ENCODE results near the gene ACRBP. TPM values are rescaled to one million over a fixed set of nuclear protein-coding genes. Genes with fewer than 3 reads are reported as not detected.

ACRBP gene
- total RNA-seq, 1 experiment from 2014 or later, result 0.54 TPM

- Histone ChIP-seq H3K4me3 (ENCODE audit: low read depth in 2 of 2, low read length in 2 of 2) (no peak overlapping the region), H3K36me3 (ENCODE audit: control insufficient read depth, insufficient read depth, low read length) (peaks cover 4% of the 10 kb centered on the region; the same call in 1 of the 2 replicates), H3K27me3 (ENCODE audit: control insufficient read depth, insufficient read depth, low read length) (peaks cover 2% of the 10 kb centered on the region; the same call in 1 of the 2 replicates), H3K9me3 (ENCODE audit: control insufficient read depth, insufficient read depth, low read depth, low read length) (no peaks in the 10 kb centered on the region), H3K27ac (ENCODE audit: low read length) (no peak overlapping the region), H3K4me1 (ENCODE audit: control insufficient read depth, insufficient read depth, low read length) (peaks cover 3% of the 10 kb centered on the region; the same call in 1 of the 2 replicates)
- in situ Hi-C loops (cut with HindIII; ENCODE audit: low pct_unique_long_range_greater_than_20kb, low sequenced_read_pairs) (no loop called here), intact Hi-C loops (cut with micrococcal nuclease; ENCODE audit: unreplicated experiment) (no loop called here)
- ATAC-seq (no peak), DNase-seq (ENCODE audit: low read depth, low spot score) (no peak)
- BruUV-seq (replicated peaks), result no TSS peak
- ChIA-PET CTCF (no interaction called here), POLR2A (no interaction called here)
- TF ChIP-seq TCF7L2 (IDR thresholded peaks at IDR 0.05; ENCODE audit: low read depth, low read length) (no peak), CTCF (IDR thresholded peaks at IDR 0.05) (no peak), REST (IDR thresholded peaks at IDR 0.05; ENCODE audit: insufficient read depth in 1 of 2, low read depth in 2 of 2, low read length in 1 of 2) (no peak), SIN3A (IDR thresholded peaks at IDR 0.05; ENCODE audit: borderline replicate concordance, insufficient read depth, low read depth, low read length) (no peak), POLR2AphosphoS5 (IDR thresholded peaks at IDR 0.05; ENCODE audit: low read depth, low read length) (no peak)
Measured at GRCh38 chr12:6694701-6695100, 47.5 kb upstream of the ACRBP start.

- BruUV-seq (replicated peaks), result no TSS peak
- ATAC-seq (no peak), DNase-seq (ENCODE audit: low read depth, low spot score) (no peak)
- ChIA-PET POLR2A (no interaction called here), CTCF (no interaction called here)
- in situ Hi-C loops (cut with HindIII; ENCODE audit: low pct_unique_long_range_greater_than_20kb, low sequenced_read_pairs), result no loop called here
- Histone ChIP-seq H3K9me3 (ENCODE audit: control insufficient read depth, insufficient read depth, low read depth, low read length) (no peaks in the 10 kb centered on the region), H3K36me3 (ENCODE audit: control insufficient read depth, insufficient read depth, low read length) (peaks cover 4% of the 10 kb centered on the region; the same call in 1 of the 2 replicates), H3K27ac (ENCODE audit: low read length) (no peak overlapping the region), H3K4me1 (ENCODE audit: control insufficient read depth, insufficient read depth, low read length) (peaks cover 3% of the 10 kb centered on the region; the same call in 1 of the 2 replicates), H3K27me3 (ENCODE audit: control insufficient read depth, insufficient read depth, low read length) (no peaks in the 10 kb centered on the region), H3K4me3 (ENCODE audit: low read depth in 2 of 2, low read length in 2 of 2) (no peak overlapping the region)
- intact Hi-C loops (cut with micrococcal nuclease; ENCODE audit: unreplicated experiment), result no loop called here
- TF ChIP-seq CTCF (IDR thresholded peaks at IDR 0.05) (no peak), REST (IDR thresholded peaks at IDR 0.05; ENCODE audit: insufficient read depth in 1 of 2, low read depth in 2 of 2, low read length in 1 of 2) (no peak), SIN3A (IDR thresholded peaks at IDR 0.05; ENCODE audit: borderline replicate concordance, insufficient read depth, low read depth, low read length) (no peak), POLR2AphosphoS5 (IDR thresholded peaks at IDR 0.05; ENCODE audit: low read depth, low read length) (no peak), TCF7L2 (IDR thresholded peaks at IDR 0.05; ENCODE audit: low read depth, low read length) (no peak)
Measured at GRCh38 chr12:6693832-6694355, 46.7 kb upstream of the ACRBP start.

Data from Panc1 (cell line).